Erythroblast (primary cell): ENCODE results near the gene PALLD.

ENCODE experiments used
- DNase-seq, 2 experiments: peaks; one replicate each; lab custom pipeline; 2025; lab: John Stamatoyannopoulos, UW
- GATA1 ChIP-seq: IDR thresholded peaks from 2 replicates; pipeline ENCODE4 v1.6.1; 2011; ENCODE audit warnings: low read depth, mild to moderate bottlenecking, control low read depth, low read length, moderate library complexity
- POLR2A ChIP-seq: IDR thresholded peaks from 2 replicates; pipeline ENCODE4 v1.6.1; 2011; ENCODE audit warnings: mild to moderate bottlenecking, low read length

PALLD gene

GRCh38 chr4:168759321-168759720 lies 262.5 kb downstream of the PALLD start:
- DNase-seq, result no peak
- TF ChIP-seq GATA1 (no peak), POLR2A (no peak)

GRCh38 chr4:168759959-168760527 lies 263.2 kb downstream of the PALLD start:
- no peak for TF ChIP-seq POLR2A
- TF ChIP-seq GATA1, result no peak
- no peak for DNase-seq

GRCh38 chr4:168761066-168761465 lies 264.2 kb downstream of the PALLD start:
- no peak for DNase-seq
- no peak for TF ChIP-seq GATA1
- TF ChIP-seq POLR2A, result no peak

GRCh38 chr4:168765322-168765721 lies 268.5 kb downstream of the PALLD start:
- no peak for DNase-seq
- no peak for TF ChIP-seq GATA1
- no peak for TF ChIP-seq POLR2A

GRCh38 chr4:168765726-168766125 lies 268.9 kb downstream of the PALLD start:
- no peak for TF ChIP-seq GATA1
- no peak for TF ChIP-seq POLR2A
- no peak for DNase-seq

- DNase-seq, result no peak
- TF ChIP-seq GATA1 (no peak), POLR2A (no peak)
Observed at GRCh38 chr4:168766604-168767316, 269.9 kb downstream of the PALLD start.

- DNase-seq, result no peak
- TF ChIP-seq POLR2A (no peak), GATA1 (no peak)
Observed at GRCh38 chr4:168769416-168769815, 272.6 kb downstream of the PALLD start.

- no peak for DNase-seq
- TF ChIP-seq POLR2A (no peak), GATA1 (no peak)
Observed at GRCh38 chr4:168769837-168770236, 273.0 kb downstream of the PALLD start.

GRCh38 chr4:168771251-168771650 lies 274.4 kb downstream of the PALLD start:
- TF ChIP-seq GATA1 (no peak), POLR2A (no peak)
- DNase-seq, result no peak

- no peak for DNase-seq
- TF ChIP-seq POLR2A, result no peak
Observed at GRCh38 chr4:168773388-168774195, 276.7 kb downstream of the PALLD start.

GRCh38 chr4:168776382-168776781 lies 279.5 kb downstream of the PALLD start:
- TF ChIP-seq POLR2A (no peak), GATA1 (no peak)
- DNase-seq, result no peak

- TF ChIP-seq POLR2A (no peak), GATA1 (no peak)
- DNase-seq, result no peak
Observed at GRCh38 chr4:168777277-168777965, 280.6 kb downstream of the PALLD start.

- no peak for DNase-seq
- TF ChIP-seq POLR2A, result no peak
- TF ChIP-seq GATA1, result no peak
Observed at GRCh38 chr4:168781341-168781740, 284.5 kb downstream of the PALLD start.

- TF ChIP-seq GATA1, result no peak
- TF ChIP-seq POLR2A, result no peak
- no peak for DNase-seq
Observed at GRCh38 chr4:168781926-168782325, 285.1 kb downstream of the PALLD start.
